ENCODE data around the gene IMMT.

DNA sequence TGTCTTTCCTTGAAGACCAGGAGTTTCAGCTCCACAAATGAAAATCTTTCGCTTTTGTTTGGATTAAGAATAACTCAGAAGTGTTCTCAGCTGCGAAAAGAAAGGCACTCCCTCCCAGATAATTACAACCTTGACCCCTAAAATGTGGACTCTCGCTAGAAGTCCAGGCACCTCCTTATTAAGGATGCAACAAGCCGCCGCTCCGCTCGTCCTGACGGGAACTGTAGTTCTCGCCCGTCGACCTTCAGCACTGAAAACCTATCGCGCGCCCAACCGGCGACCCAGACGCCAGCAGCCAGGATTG, 559 bp downstream of the IMMT start:
- TF ChIP-seq, protein P1, sequence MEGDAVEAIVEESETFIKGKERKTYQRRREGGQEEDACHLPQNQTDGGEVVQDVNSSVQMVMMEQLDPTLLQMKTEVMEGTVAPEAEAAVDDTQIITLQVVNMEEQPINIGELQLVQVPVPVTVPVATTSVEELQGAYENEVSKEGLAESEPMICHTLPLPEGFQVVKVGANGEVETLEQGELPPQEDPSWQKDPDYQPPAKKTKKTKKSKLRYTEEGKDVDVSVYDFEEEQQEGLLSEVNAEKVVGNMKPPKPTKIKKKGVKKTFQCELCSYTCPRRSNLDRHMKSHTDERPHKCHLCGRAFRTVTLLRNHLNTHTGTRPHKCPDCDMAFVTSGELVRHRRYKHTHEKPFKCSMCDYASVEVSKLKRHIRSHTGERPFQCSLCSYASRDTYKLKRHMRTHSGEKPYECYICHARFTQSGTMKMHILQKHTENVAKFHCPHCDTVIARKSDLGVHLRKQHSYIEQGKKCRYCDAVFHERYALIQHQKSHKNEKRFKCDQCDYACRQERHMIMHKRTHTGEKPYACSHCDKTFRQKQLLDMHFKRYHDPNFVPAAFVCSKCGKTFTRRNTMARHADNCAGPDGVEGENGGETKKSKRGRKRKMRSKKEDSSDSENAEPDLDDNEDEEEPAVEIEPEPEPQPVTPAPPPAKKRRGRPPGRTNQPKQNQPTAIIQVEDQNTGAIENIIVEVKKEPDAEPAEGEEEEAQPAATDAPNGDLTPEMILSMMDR (optimal IDR thresholded peaks at IDR 0.05 in 1 of 3, IDR thresholded peaks at IDR 0.05 in 1 of 3, conservative IDR thresholded peaks at IDR 0.05 in 1 of 3; ENCODE audit: extremely low read depth in 1 of 3, insufficient read depth in 2 of 3, low read length in 3 of 3) = no peak
- no peak for TF ChIP-seq EZH2 (IDR thresholded peaks at IDR 0.05; ENCODE audit: low read length)
